Measurements from ENCODE around the gene OTULINL. TPM values are rescaled to one million over a fixed set of nuclear protein-coding genes. Genes with fewer than 3 reads are reported as not detected.

Gene OTULINL
- total and polyA plus RNA-seq, 4 donors: 0.82 to 4.1 (median 1.6) TPM

GRCh38 chr5:14571901-14572300, 9.7 kb upstream of the OTULINL start (continued):
- TF ChIP-seq SP1 (IDR thresholded peaks at IDR 0.05): no peak

GRCh38 chr5:14572385-14572784, 9.2 kb upstream of the OTULINL start:
- H3K36me3 ChIP-seq (ENCODE audit: control insufficient read depth in 4 of 4, insufficient read depth in 3 of 4, low read depth in 1 of 4, low read length in 3 of 4): no peaks in the 10 kb centered on the region
- no peaks in the 10 kb centered on the region for H3K9me3 ChIP-seq (ENCODE audit: control insufficient read depth in 4 of 4, low read length in 3 of 4)
- no peaks in the 10 kb centered on the region for H3K27me3 ChIP-seq (ENCODE audit: control insufficient read depth in 4 of 4, insufficient read depth in 4 of 4, low read length in 3 of 4)
- no peak overlapping the region for H3K4me3 ChIP-seq (ENCODE audit: low read depth in 1 of 3, low read length in 3 of 3)
- H3K9ac ChIP-seq (ENCODE audit: low read depth in 1 of 2, low read length in 2 of 2): no peak overlapping the region
- TF ChIP-seq FOXA1 (IDR thresholded peaks at IDR 0.05): no peak
- TF ChIP-seq HNF4G (IDR thresholded peaks at IDR 0.05): no peak
- no peak for TF ChIP-seq TAF1 (conservative IDR thresholded peaks at IDR 0.05)
- TF ChIP-seq ATF3 (IDR thresholded peaks at IDR 0.05): no peak
- TF ChIP-seq NR2F2 (IDR thresholded peaks at IDR 0.05): no peak
- no peak for TF ChIP-seq YY1 (IDR thresholded peaks at IDR 0.05)
- H3K27ac ChIP-seq (ENCODE audit: low read depth in 1 of 2, low read length in 2 of 2): no peak overlapping the region
- no peak for DNase-seq (ENCODE audit: low spot score)
- H3K4me1 ChIP-seq (ENCODE audit: control insufficient read depth in 4 of 4, insufficient read depth in 4 of 4, low read length in 3 of 4): no peaks in the 10 kb centered on the region

- Histone ChIP-seq H3K9me3 (ENCODE audit: control insufficient read depth in 4 of 4, low read length in 3 of 4) (no peaks in the 10 kb centered on the region), H3K36me3 (ENCODE audit: control insufficient read depth in 4 of 4, insufficient read depth in 3 of 4, low read depth in 1 of 4, low read length in 3 of 4) (no peaks in the 10 kb centered on the region), H3K4me3 (ENCODE audit: low read depth in 1 of 3, low read length in 3 of 3) (no peak overlapping the region), H3K27me3 (ENCODE audit: control insufficient read depth in 4 of 4, insufficient read depth in 4 of 4, low read length in 3 of 4) (no peaks in the 10 kb centered on the region), H3K27ac (ENCODE audit: low read depth in 1 of 2, low read length in 2 of 2) (no peak overlapping the region), H3K9ac (ENCODE audit: low read depth in 1 of 2, low read length in 2 of 2) (no peak overlapping the region), H3K4me1 (ENCODE audit: control insufficient read depth in 4 of 4, insufficient read depth in 4 of 4, low read length in 3 of 4) (no peaks in the 10 kb centered on the region)
- WGBS: 94% methylated on average over 4 of the region's 4 CpGs
- TF ChIP-seq SP1 (IDR thresholded peaks at IDR 0.05): no peak
- TF ChIP-seq, protein P1, sequence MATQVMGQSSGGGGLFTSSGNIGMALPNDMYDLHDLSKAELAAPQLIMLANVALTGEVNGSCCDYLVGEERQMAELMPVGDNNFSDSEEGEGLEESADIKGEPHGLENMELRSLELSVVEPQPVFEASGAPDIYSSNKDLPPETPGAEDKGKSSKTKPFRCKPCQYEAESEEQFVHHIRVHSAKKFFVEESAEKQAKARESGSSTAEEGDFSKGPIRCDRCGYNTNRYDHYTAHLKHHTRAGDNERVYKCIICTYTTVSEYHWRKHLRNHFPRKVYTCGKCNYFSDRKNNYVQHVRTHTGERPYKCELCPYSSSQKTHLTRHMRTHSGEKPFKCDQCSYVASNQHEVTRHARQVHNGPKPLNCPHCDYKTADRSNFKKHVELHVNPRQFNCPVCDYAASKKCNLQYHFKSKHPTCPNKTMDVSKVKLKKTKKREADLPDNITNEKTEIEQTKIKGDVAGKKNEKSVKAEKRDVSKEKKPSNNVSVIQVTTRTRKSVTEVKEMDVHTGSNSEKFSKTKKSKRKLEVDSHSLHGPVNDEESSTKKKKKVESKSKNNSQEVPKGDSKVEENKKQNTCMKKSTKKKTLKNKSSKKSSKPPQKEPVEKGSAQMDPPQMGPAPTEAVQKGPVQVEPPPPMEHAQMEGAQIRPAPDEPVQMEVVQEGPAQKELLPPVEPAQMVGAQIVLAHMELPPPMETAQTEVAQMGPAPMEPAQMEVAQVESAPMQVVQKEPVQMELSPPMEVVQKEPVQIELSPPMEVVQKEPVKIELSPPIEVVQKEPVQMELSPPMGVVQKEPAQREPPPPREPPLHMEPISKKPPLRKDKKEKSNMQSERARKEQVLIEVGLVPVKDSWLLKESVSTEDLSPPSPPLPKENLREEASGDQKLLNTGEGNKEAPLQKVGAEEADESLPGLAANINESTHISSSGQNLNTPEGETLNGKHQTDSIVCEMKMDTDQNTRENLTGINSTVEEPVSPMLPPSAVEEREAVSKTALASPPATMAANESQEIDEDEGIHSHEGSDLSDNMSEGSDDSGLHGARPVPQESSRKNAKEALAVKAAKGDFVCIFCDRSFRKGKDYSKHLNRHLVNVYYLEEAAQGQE (IDR thresholded peaks at IDR 0.05): no peak
- no peak for TF ChIP-seq FOXA2 (IDR thresholded peaks at IDR 0.05)
- no peak for TF ChIP-seq HNF4A (conservative IDR thresholded peaks at IDR 0.05)
- no peak for TF ChIP-seq JUND (IDR thresholded peaks at IDR 0.05)
- TF ChIP-seq, protein P2, sequence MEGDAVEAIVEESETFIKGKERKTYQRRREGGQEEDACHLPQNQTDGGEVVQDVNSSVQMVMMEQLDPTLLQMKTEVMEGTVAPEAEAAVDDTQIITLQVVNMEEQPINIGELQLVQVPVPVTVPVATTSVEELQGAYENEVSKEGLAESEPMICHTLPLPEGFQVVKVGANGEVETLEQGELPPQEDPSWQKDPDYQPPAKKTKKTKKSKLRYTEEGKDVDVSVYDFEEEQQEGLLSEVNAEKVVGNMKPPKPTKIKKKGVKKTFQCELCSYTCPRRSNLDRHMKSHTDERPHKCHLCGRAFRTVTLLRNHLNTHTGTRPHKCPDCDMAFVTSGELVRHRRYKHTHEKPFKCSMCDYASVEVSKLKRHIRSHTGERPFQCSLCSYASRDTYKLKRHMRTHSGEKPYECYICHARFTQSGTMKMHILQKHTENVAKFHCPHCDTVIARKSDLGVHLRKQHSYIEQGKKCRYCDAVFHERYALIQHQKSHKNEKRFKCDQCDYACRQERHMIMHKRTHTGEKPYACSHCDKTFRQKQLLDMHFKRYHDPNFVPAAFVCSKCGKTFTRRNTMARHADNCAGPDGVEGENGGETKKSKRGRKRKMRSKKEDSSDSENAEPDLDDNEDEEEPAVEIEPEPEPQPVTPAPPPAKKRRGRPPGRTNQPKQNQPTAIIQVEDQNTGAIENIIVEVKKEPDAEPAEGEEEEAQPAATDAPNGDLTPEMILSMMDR (IDR thresholded peaks at IDR 0.05; ENCODE audit: low read depth, low read length, missing input control): no peak
- TF ChIP-seq TAF1 (conservative IDR thresholded peaks at IDR 0.05): no peak
- no peak for TF ChIP-seq RXRA (IDR thresholded peaks at IDR 0.05)
- no peak for TF ChIP-seq FOXA1 (IDR thresholded peaks at IDR 0.05)
- TF ChIP-seq ZBTB33 (IDR thresholded peaks at IDR 0.05): no peak
- no peak for TF ChIP-seq YY1 (IDR thresholded peaks at IDR 0.05)
- no peak for TF ChIP-seq GABPA (IDR thresholded peaks at IDR 0.05 in 1 of 2, conservative IDR thresholded peaks at IDR 0.05 in 1 of 2)
- TF ChIP-seq NR2F2 (IDR thresholded peaks at IDR 0.05): no peak
- no peak for TF ChIP-seq HNF4G (IDR thresholded peaks at IDR 0.05)
- TF ChIP-seq EGR1 (IDR thresholded peaks at IDR 0.05; ENCODE audit: low read depth in 2 of 2): no peak
- TF ChIP-seq ATF3 (IDR thresholded peaks at IDR 0.05): no peak
- no peak for TF ChIP-seq RAD21 (IDR thresholded peaks at IDR 0.05)
- TF ChIP-seq, protein P3, sequence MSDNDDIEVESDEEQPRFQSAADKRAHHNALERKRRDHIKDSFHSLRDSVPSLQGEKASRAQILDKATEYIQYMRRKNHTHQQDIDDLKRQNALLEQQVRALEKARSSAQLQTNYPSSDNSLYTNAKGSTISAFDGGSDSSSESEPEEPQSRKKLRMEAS (IDR thresholded peaks at IDR 0.05): no peak
- DNase-seq (ENCODE audit: low spot score): no peak
Observed at GRCh38 chr5:14572836-14573235, 8.8 kb upstream of the OTULINL start.

Data from liver (tissue), 9 donors.